ENCODE results near the gene DMBT1. TPM values are rescaled to one million over a fixed set of nuclear protein-coding genes. Genes with fewer than 3 reads are reported as not detected.

The DMBT1 gene
- total RNA-seq, 4 donors from 2014 or later, result under 0.01 to 5.1 (median 0.27) TPM; not detected in 1

GRCh38 chr10:122657729-122658128 lies 97.2 kb downstream of the DMBT1 start:
- 31 to 33% methylated on average over 3 of the region's 3 CpGs for WGBS, 2 donors

GRCh38 chr10:122658356-122659049 lies 97.9 kb downstream of the DMBT1 start:
- Histone ChIP-seq H3K36me3 (no peaks in the 10 kb centered on the region), H3K27ac (no peak overlapping the region), H3K27me3 (peaks cover 0 to 18% (median 0%) of the 10 kb centered on the region in 4 donors), H3K9me3 (no peaks in the 10 kb centered on the region), H3K4me1 (no peaks in the 10 kb centered on the region), H3K4me3 (no peak overlapping the region)
- intact Hi-C loops (cut with DNase I), result no loop called here
- TF ChIP-seq CTCF (IDR thresholded peaks at IDR 0.05) (no peak), POLR2A (IDR thresholded peaks at IDR 0.05) (no peak)
- no peak for DNase-seq
- 71 to 86% methylated on average over 6 to 7 of the region's 8 CpGs for WGBS, 2 donors

More at GRCh38 chr10:122657729-122658128, 97.2 kb downstream of the DMBT1 start:
- no peak overlapping the region for H3K27ac ChIP-seq
- H3K36me3 ChIP-seq, result no peaks in the 10 kb centered on the region
- no peak for DNase-seq
- no peaks in the 10 kb centered on the region for H3K4me1 ChIP-seq
- H3K9me3 ChIP-seq, result no peaks in the 10 kb centered on the region
- peaks cover 0 to 16% (median 0%) of the 10 kb centered on the region in 4 donors for H3K27me3 ChIP-seq
- intact Hi-C loops (cut with DNase I), result no loop called here
- H3K4me3 ChIP-seq, result no peak overlapping the region
- TF ChIP-seq POLR2A (IDR thresholded peaks at IDR 0.05), result no peak
- TF ChIP-seq CTCF (IDR thresholded peaks at IDR 0.05), result no peak

- Histone ChIP-seq H3K27me3 (peaks cover 0 to 25% (median 0%) of the 10 kb centered on the region in 4 donors), H3K36me3 (no peaks in the 10 kb centered on the region), H3K4me1 (no peaks in the 10 kb centered on the region), H3K9me3 (no peaks in the 10 kb centered on the region), H3K4me3 (no peak overlapping the region), H3K27ac (no peak overlapping the region)
- no peak for DNase-seq
- no peak for TF ChIP-seq POLR2A (IDR thresholded peaks at IDR 0.05)
- no peak for TF ChIP-seq CTCF (IDR thresholded peaks at IDR 0.05)
- intact Hi-C loops (cut with DNase I), result no loop called here
- WGBS, 2 donors, result 66 to 75% methylated on average over 4 to 6 of the region's 6 CpGs
These were observed 98.6 kb downstream of the DMBT1 start for GRCh38 chr10:122659126-122659525.

- TF ChIP-seq POLR2A (IDR thresholded peaks at IDR 0.05) (no peak), CTCF (IDR thresholded peaks at IDR 0.05) (no peak)
- no peak overlapping the region for H3K4me3 ChIP-seq
- no peak overlapping the region for H3K27ac ChIP-seq
- intact Hi-C loops (cut with DNase I), result no loop called here
- no peak for DNase-seq
- peaks cover 0 to 29% (median 0%) of the 10 kb centered on the region in 4 donors for H3K27me3 ChIP-seq
- 62 to 74% methylated on average over 7 of the region's 7 CpGs for WGBS, 2 donors
- H3K36me3 ChIP-seq, result no peaks in the 10 kb centered on the region
- no peaks in the 10 kb centered on the region for H3K9me3 ChIP-seq
- H3K4me1 ChIP-seq, result no peaks in the 10 kb centered on the region
These were observed 99.1 kb downstream of the DMBT1 start for GRCh38 chr10:122659651-122660050.

- TF ChIP-seq CTCF (IDR thresholded peaks at IDR 0.05), result no peak
- TF ChIP-seq POLR2A (IDR thresholded peaks at IDR 0.05), result no peak
- Histone ChIP-seq H3K27ac (no peak overlapping the region), H3K27me3 (peaks cover 0 to 27% (median 0%) of the 10 kb centered on the region in 4 donors), H3K9me3 (no peaks in the 10 kb centered on the region), H3K36me3 (no peaks in the 10 kb centered on the region), H3K4me3 (no peak overlapping the region), H3K4me1 (no peaks in the 10 kb centered on the region)
- DNase-seq, result no peak
- 74 to 90% methylated on average over 5 to 6 of the region's 6 CpGs for WGBS, 2 donors
- intact Hi-C loops (cut with DNase I), result no loop called here
These were observed 100.1 kb downstream of the DMBT1 start for GRCh38 chr10:122660696-122661095.
